IMR-90 (cell line): Measurements from ENCODE around the gene E4F1. TPM values are rescaled to one million over a fixed set of nuclear protein-coding genes. Genes with fewer than 3 reads are reported as not detected.

Experiments used
- ATAC-seq: fragments of 200-7000 bp; cut with Tn5 transposase; 2 replicates; pipeline ENCODE4 v1.9.1; 2020; ENCODE audit warnings: low read depth, mild to moderate bottlenecking, moderate library complexity
- BruUV-seq: library from RNA; stranded (reverse); fragments of 400-500 nt; replicated peaks from 2 replicates; lab custom pipeline; 2021; lab: Mats Ljungman, UMichigan
- CTCF ChIA-PET: fragments of 300-600 bp; formaldehyde crosslinking; extraction: SDS; loops from one replicate; lab custom pipeline; 2021; ENCODE audit warnings: antibody characterized with exemption; lab: Yijun Ruan, JAX
- POLR2A ChIA-PET: fragments of 300-600 bp; sonication (Branson Sonifier 250); formaldehyde crosslinking; loops from one replicate; lab custom pipeline; 2022; ENCODE audit warnings: antibody characterized with exemption; ENCODE audit not compliant: unreplicated experiment; lab: Charles Lee
- DNase-seq: peaks from one replicate; pipeline ENCODE4 v3.0.0; 2013
- H2AFZ ChIP-seq: replicated peaks from 2 replicates; pipeline ENCODE3; 2013; ENCODE audit warnings: low read length, mild to moderate bottlenecking; ENCODE audit not compliant: poor library complexity
- H2AK5ac ChIP-seq: 2 replicates; pipeline ENCODE4 v1.6.1; 2013; ENCODE audit warnings: low read depth, low read length, inconsistent platforms
- H2AK9ac ChIP-seq: replicated peaks from 2 replicates; pipeline ENCODE3; 2013; ENCODE audit warnings: mild to moderate bottlenecking, low read depth, low read length, moderate library complexity; ENCODE audit not compliant: poor library complexity
- H2BK120ac ChIP-seq: 2 replicates; pipeline ENCODE4 v1.6.1; 2013; ENCODE audit warnings: low read depth, low read length, inconsistent platforms
- H2BK15ac ChIP-seq: 3 replicates; pipeline ENCODE4 v1.6.1; 2013; ENCODE audit warnings: low read depth, low read length, inconsistent platforms
- H2BK20ac ChIP-seq: 2 replicates; pipeline ENCODE4 v1.6.1; 2013; ENCODE audit warnings: low read depth, mild to moderate bottlenecking, inconsistent platforms, low read length, moderate library complexity
- H2BK5ac ChIP-seq: 2 replicates; pipeline ENCODE4 v1.6.1; 2013; ENCODE audit warnings: mild to moderate bottlenecking, low read depth, low read length, inconsistent platforms; ENCODE audit not compliant: poor library complexity, severe bottlenecking
- H3K14ac ChIP-seq: replicated peaks from 2 replicates; pipeline ENCODE4 v1.6.1; 2013; ENCODE audit warnings: low read depth, low read length, inconsistent platforms
- H3K18ac ChIP-seq: 2 replicates; pipeline ENCODE4 v1.6.1; 2013; ENCODE audit warnings: low read depth, low read length, control low read depth
- H3K23ac ChIP-seq: 2 replicates; pipeline ENCODE4 v1.6.1; 2013; ENCODE audit warnings: low read depth, low read length, inconsistent platforms
- H3K27ac ChIP-seq: 2 replicates; pipeline ENCODE4 v1.5.1; 2013; ENCODE audit warnings: mild to moderate bottlenecking, control low read depth, low read length; ENCODE audit not compliant: insufficient read depth
- H3K27me3 ChIP-seq: 2 replicates; pipeline ENCODE4 v1.6.1; 2013; ENCODE audit warnings: low read length; ENCODE audit not compliant: control insufficient read depth, insufficient read depth
- H3K36me3 ChIP-seq: 2 replicates; pipeline ENCODE4 v1.6.1; 2013; ENCODE audit warnings: low read length, mixed read lengths; ENCODE audit not compliant: control insufficient read depth, insufficient read depth
- H3K4ac ChIP-seq: 2 replicates; pipeline ENCODE4 v1.6.1; 2013; ENCODE audit warnings: low read depth, low read length, inconsistent platforms
- H3K4me1 ChIP-seq: 2 replicates; pipeline ENCODE4 v1.6.1; 2013; ENCODE audit warnings: low read length, mixed read lengths; ENCODE audit not compliant: control insufficient read depth, insufficient read depth
- H3K4me2 ChIP-seq: 2 replicates; pipeline ENCODE4 v1.6.1; 2013; ENCODE audit warnings: low read depth, mild to moderate bottlenecking, control low read depth, low read length, moderate library complexity
- H3K4me3 ChIP-seq: 2 replicates; pipeline ENCODE4 v1.5.1; 2013; ENCODE audit warnings: low read depth, mild to moderate bottlenecking, control low read depth, low read length, moderate library complexity; ENCODE audit not compliant: insufficient read depth
- H3K56ac ChIP-seq: 2 replicates; pipeline ENCODE4 v1.6.1; 2013; ENCODE audit warnings: low read length, inconsistent platforms; ENCODE audit not compliant: insufficient read depth; ENCODE audit errors: extremely low read depth
- H3K79me1 ChIP-seq, 2 experiments: 2 replicates each; pipeline ENCODE4 v1.6.1; 2013; ENCODE audit warnings: low read length in 2 of 2, inconsistent platforms in 1 of 2, low read depth in 1 of 2
- H3K9ac ChIP-seq: 2 replicates; pipeline ENCODE4 v1.6.1; 2013; ENCODE audit warnings: low read depth, low read length, control low read depth
- H3K9me1 ChIP-seq: 2 replicates; pipeline ENCODE4 v1.6.1; 2013; ENCODE audit warnings: low read length, inconsistent platforms; ENCODE audit not compliant: insufficient read depth
- H3K9me3 ChIP-seq: 2 replicates; pipeline ENCODE4 v1.6.1; 2013; ENCODE audit warnings: low read length; ENCODE audit not compliant: control insufficient read depth, insufficient read depth
- H4K20me1 ChIP-seq: 2 replicates; pipeline ENCODE4 v1.6.1; 2013; ENCODE audit warnings: low read length, inconsistent platforms; ENCODE audit not compliant: insufficient read depth
- H4K5ac ChIP-seq: 2 replicates; pipeline ENCODE4 v1.6.1; 2013; ENCODE audit warnings: mild to moderate bottlenecking, low read depth, low read length, control low read depth
- H4K8ac ChIP-seq, 2 experiments: 2 replicates each; pipeline ENCODE4 v1.6.1; 2013; ENCODE audit warnings: low read depth in 2 of 2, low read length in 2 of 2, control low read depth in 1 of 2, inconsistent platforms in 1 of 2
- H4K91ac ChIP-seq: 2 replicates; pipeline ENCODE4 v1.6.1; 2013; ENCODE audit warnings: low read depth, low read length, inconsistent platforms; ENCODE audit not compliant: insufficient read depth
- CEBPB ChIP-seq: IDR thresholded peaks from 2 replicates; pipeline ENCODE4 v1.6.1; 2012; ENCODE audit warnings: low read depth, low read length, improper control_type of control experiment
- NFE2L2 ChIP-seq: fragments of 150-350 bp; IDR thresholded peaks from 2 replicates; pipeline ENCODE4 v1.6.1; 2016; ENCODE audit warnings: low read depth, mild to moderate bottlenecking, low read length
- RAD21 ChIP-seq: IDR thresholded peaks from 2 replicates; pipeline ENCODE4 v1.6.1; 2012; ENCODE audit warnings: low read length, improper control_type of control experiment
- RFX5 ChIP-seq: IDR thresholded peaks from 2 replicates; pipeline ENCODE4 v1.8.0; 2012; ENCODE audit warnings: low read depth, mild to moderate bottlenecking, low read length, moderate library complexity
- SMC3 ChIP-seq: fragments of 150-350 bp; IDR thresholded peaks from 2 replicates; pipeline ENCODE4 v1.6.1; 2016; ENCODE audit warnings: low read depth, mild to moderate bottlenecking, antibody characterized with exemption, low read length, moderate library complexity
- WGBS, 2 experiments: methylation state at CpG; one replicate each; pipeline versions ENCODE4 v1.1.5 to v1.1.7; 2013; ENCODE audit warnings: missing lambda C conversion rate in 2 of 2; ENCODE audit not compliant: insufficient read length in 1 of 2; ENCODE audit errors: extremely low coverage in 2 of 2; 5-methylcytosine and 5-hydroxymethylcytosine counted together
- dilution Hi-C: fragments of 300-500 bp; cut with HindIII; formaldehyde crosslinking; loops from one replicate; pipeline ENCODE4 v1.14.3; 2018; ENCODE audit warnings: low sequenced_read_pairs; ENCODE audit not compliant: unreplicated experiment
- in situ Hi-C: fragments of 300-500 bp; cut with MboI; formaldehyde crosslinking; loops from 3 replicates; pipeline ENCODE4 v1.14.3; 2019; ENCODE audit warnings: low sequenced_read_pairs, inconsistent platforms, mixed read lengths
- intact Hi-C: fragments of 100-400 bp; cut with micrococcal nuclease; formaldehyde crosslinking; loops from 2 replicates; pipeline ENCODE4 v1.10.0; 2022
- polyA plus RNA-seq, 3 experiments: library from polyadenylated mRNA; depleted of rRNA; stranded (reverse); fragments of >200 nt; gene quantifications; 2 replicates each; pipeline ENCODE4 v1.2.3, GENCODE V29; 2012; ENCODE audit warnings: low replicate concordance in 1 of 3
- total RNA-seq: library from RNA; depleted of rRNA; stranded (reverse); fragments of >200 nt; gene quantifications from 2 replicates; pipeline ENCODE4 v1.2.3, GENCODE V29; 2012
- TF ChIP-seq, protein P1 (sequence below): fragments of 150-350 bp; IDR thresholded peaks from 2 replicates; pipeline ENCODE4 v1.6.1; 2017; ENCODE audit warnings: mild to moderate bottlenecking, antibody characterized with exemption, low read length, low read depth
- TF ChIP-seq, protein P2 (sequence below): conservative IDR thresholded peaks from 2 replicates; pipeline ENCODE4 v1.5.1; 2012; ENCODE audit warnings: mild to moderate bottlenecking, low read depth, low read length, improper control_type of control experiment

Gene E4F1
- total and polyA plus RNA-seq, 2 of the 4 experiments (the other 2 are of a cell fraction): 13.1 to 33.0 TPM

DNA sequence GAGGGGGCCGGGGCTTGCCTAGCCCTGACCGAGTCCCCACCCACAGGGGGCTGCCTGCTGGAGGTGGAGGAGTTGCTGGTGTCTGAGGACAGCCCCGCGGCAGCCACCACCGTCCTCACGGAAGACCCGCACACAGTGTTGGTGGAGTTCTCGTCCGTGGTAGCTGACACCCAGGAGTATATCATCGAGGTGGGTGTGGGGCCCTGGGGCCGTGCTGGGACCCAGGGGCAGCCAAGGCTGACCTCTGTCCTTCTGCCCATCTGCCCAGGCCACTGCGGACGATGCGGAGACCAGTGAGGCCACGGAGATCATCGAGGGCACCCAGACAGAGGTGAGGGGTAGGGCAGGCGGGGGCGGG, 11.4 kb downstream of the E4F1 start:
- Histone ChIP-seq H2BK20ac (no peak overlapping the region), H3K23ac (no peak overlapping the region), H2AK5ac (no peak overlapping the region), H3K9ac (no peak overlapping the region), H2AFZ (no peak overlapping the region), H3K4ac (no peak overlapping the region), H3K4me3 (no peak overlapping the region), H3K9me1 (no peaks in the 10 kb centered on the region), H2BK120ac (no peak overlapping the region), H3K14ac (no peak overlapping the region), H4K5ac (no peak overlapping the region), H3K36me3 (peaks cover 52% of the 10 kb centered on the region), H3K4me1 (peaks cover 5% of the 10 kb centered on the region; the same call in 1 of the 2 replicates), H2AK9ac (no peak overlapping the region), H3K79me1 (no peaks in the 10 kb centered on the region), H3K27me3 (peaks cover 9% of the 10 kb centered on the region), H3K9me3 (no peaks in the 10 kb centered on the region), H4K8ac (no peak overlapping the region), H3K56ac (no peak overlapping the region), H2BK5ac (no peak overlapping the region), H2BK15ac (no peak overlapping the region), H3K27ac (no peak overlapping the region), H4K91ac (no peak overlapping the region), H3K18ac (no peak overlapping the region), H3K4me2 (no peak overlapping the region), H4K20me1 (peaks cover 14% of the 10 kb centered on the region)
- BruUV-seq: no TSS peak
- CTCF ChIA-PET: no interaction called here
- DNase-seq (no peak), ATAC-seq (no peak)
- 95% methylated on average over 11 of the region's 18 CpGs; no CpG with 5 or more reads in 1 of the 2 experiments for WGBS, 2 experiments
- intact Hi-C loops: no loop called here
- dilution Hi-C loops: no loop called here
- in situ Hi-C loops: no loop called here
- POLR2A ChIA-PET: no interaction called here
- TF ChIP-seq, protein P1, sequence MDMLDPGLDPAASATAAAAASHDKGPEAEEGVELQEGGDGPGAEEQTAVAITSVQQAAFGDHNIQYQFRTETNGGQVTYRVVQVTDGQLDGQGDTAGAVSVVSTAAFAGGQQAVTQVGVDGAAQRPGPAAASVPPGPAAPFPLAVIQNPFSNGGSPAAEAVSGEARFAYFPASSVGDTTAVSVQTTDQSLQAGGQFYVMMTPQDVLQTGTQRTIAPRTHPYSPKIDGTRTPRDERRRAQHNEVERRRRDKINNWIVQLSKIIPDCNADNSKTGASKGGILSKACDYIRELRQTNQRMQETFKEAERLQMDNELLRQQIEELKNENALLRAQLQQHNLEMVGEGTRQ: no peak
- no peak for TF ChIP-seq SMC3
- no peak for TF ChIP-seq NFE2L2
- TF ChIP-seq RFX5: no peak
- TF ChIP-seq, protein P2, sequence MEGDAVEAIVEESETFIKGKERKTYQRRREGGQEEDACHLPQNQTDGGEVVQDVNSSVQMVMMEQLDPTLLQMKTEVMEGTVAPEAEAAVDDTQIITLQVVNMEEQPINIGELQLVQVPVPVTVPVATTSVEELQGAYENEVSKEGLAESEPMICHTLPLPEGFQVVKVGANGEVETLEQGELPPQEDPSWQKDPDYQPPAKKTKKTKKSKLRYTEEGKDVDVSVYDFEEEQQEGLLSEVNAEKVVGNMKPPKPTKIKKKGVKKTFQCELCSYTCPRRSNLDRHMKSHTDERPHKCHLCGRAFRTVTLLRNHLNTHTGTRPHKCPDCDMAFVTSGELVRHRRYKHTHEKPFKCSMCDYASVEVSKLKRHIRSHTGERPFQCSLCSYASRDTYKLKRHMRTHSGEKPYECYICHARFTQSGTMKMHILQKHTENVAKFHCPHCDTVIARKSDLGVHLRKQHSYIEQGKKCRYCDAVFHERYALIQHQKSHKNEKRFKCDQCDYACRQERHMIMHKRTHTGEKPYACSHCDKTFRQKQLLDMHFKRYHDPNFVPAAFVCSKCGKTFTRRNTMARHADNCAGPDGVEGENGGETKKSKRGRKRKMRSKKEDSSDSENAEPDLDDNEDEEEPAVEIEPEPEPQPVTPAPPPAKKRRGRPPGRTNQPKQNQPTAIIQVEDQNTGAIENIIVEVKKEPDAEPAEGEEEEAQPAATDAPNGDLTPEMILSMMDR: no peak
- TF ChIP-seq CEBPB: no peak
- no peak for TF ChIP-seq RAD21
